Activated naive CD8-positive, alpha-beta T cell treated with anti-CD3 and anti-CD28 coated beads, Interleukin-2, amount 50 U/mL, for 24 hours (primary cell): ENCODE results near the gene FOSL1.

Experiments
- ATAC-seq: fragments of 150-1000 bp; cut with Tn5 transposase; one replicate; pipeline ENCODE4 v1.10.0; 2021
- DNase-seq: peaks from one replicate; pipeline ENCODE4 v3.0.0; 2021
- H3K27ac Mint-ChIP-seq: one replicate; pipeline ENCODE4 v1.8.0; 2021; ENCODE audit warnings: mild to moderate bottlenecking, mixed read lengths
- H3K27me3 Mint-ChIP-seq: one replicate; pipeline ENCODE4 v1.8.0; 2021; ENCODE audit warnings: mixed read lengths
- H3K36me3 Mint-ChIP-seq: one replicate; pipeline ENCODE4 v1.8.0; 2021; ENCODE audit warnings: low read depth, mixed read lengths
- H3K4me1 Mint-ChIP-seq: one replicate; pipeline ENCODE4 v1.8.0; 2021; ENCODE audit warnings: mixed read lengths
- H3K4me3 Mint-ChIP-seq: one replicate; pipeline ENCODE4 v1.8.0; 2021; ENCODE audit warnings: mild to moderate bottlenecking, moderate library complexity, mixed read lengths
- H3K9me3 Mint-ChIP-seq: one replicate; pipeline ENCODE4 v1.8.0; 2021; ENCODE audit warnings: mixed read lengths

The FOSL1 gene

DNA sequence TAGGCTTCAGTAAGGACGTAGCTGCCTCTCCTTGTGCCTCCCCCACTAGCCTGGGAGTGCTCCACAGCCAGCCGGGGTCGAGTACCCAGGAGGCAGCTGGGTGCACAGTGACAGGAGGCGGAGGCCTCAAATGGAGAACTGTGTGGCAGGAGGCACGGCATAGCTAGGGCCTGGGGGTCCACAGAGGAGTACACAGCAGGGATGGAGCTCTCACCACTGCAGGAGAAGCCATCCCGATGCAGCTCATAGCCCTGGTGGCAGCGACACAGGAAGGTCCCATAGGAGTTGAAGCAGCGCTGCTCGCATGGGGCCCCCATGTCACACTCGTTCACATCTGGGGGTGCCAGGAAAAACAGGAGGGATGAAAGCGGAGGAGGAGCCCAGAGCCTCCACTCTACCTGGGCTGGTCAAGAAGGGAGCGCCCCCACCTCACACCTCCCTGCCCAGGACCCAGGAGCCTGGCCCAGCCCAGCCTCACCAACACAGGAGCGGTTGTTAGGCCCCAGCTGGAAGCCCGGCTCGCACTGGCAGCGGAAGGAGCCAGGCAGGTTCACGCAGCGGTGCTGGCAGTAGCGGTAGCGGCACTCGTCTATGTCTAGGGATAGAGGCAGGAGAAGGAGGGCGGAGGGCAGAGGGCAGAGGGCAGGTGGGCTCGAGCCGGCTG, 30.4 kb downstream of the FOSL1 start:
- Mint-ChIP-seq H3K27me3 (no peaks in the 10 kb centered on the region), H3K4me1 (peaks cover 27% of the 10 kb centered on the region), H3K27ac (no peak overlapping the region), H3K36me3 (peaks cover 8% of the 10 kb centered on the region), H3K4me3 (no peak overlapping the region), H3K9me3 (no peaks in the 10 kb centered on the region)
- ATAC-seq = no peak
- no peak for DNase-seq

- Mint-ChIP-seq H3K36me3 (peaks cover 8% of the 10 kb centered on the region), H3K9me3 (no peaks in the 10 kb centered on the region), H3K4me3 (no peak overlapping the region), H3K27ac (no peak overlapping the region), H3K4me1 (peaks cover 26% of the 10 kb centered on the region), H3K27me3 (no peaks in the 10 kb centered on the region)
- DNase-seq = no peak
- ATAC-seq = no peak
Observed at GRCh38 chr11:65868907-65869306, 31.3 kb downstream of the FOSL1 start.

- Mint-ChIP-seq H3K4me1 (peaks cover 20% of the 10 kb centered on the region), H3K27ac (no peak overlapping the region), H3K36me3 (peaks cover 8% of the 10 kb centered on the region), H3K4me3 (no peak overlapping the region), H3K9me3 (no peaks in the 10 kb centered on the region), H3K27me3 (no peaks in the 10 kb centered on the region)
- DNase-seq (no peak), ATAC-seq (no peak)
Observed at GRCh38 chr11:65868076-65868667, 32.0 kb downstream of the FOSL1 start.

- Mint-ChIP-seq H3K4me3 (no peak overlapping the region), H3K9me3 (no peaks in the 10 kb centered on the region), H3K27ac (no peak overlapping the region), H3K4me1 (peaks cover 20% of the 10 kb centered on the region), H3K36me3 (peaks cover 12% of the 10 kb centered on the region), H3K27me3 (no peaks in the 10 kb centered on the region)
- DNase-seq = peak; percentile 60
- no peak for ATAC-seq
Observed at GRCh38 chr11:65867284-65868071, 32.7 kb downstream of the FOSL1 start.

- Mint-ChIP-seq H3K4me3 (no peak overlapping the region), H3K4me1 (peaks cover 23% of the 10 kb centered on the region), H3K36me3 (peaks cover 15% of the 10 kb centered on the region), H3K27ac (no peak overlapping the region), H3K9me3 (no peaks in the 10 kb centered on the region), H3K27me3 (no peaks in the 10 kb centered on the region)
- ATAC-seq = no peak
- no peak for DNase-seq
Observed at GRCh38 chr11:65866509-65867283, 33.5 kb downstream of the FOSL1 start.

DNA sequence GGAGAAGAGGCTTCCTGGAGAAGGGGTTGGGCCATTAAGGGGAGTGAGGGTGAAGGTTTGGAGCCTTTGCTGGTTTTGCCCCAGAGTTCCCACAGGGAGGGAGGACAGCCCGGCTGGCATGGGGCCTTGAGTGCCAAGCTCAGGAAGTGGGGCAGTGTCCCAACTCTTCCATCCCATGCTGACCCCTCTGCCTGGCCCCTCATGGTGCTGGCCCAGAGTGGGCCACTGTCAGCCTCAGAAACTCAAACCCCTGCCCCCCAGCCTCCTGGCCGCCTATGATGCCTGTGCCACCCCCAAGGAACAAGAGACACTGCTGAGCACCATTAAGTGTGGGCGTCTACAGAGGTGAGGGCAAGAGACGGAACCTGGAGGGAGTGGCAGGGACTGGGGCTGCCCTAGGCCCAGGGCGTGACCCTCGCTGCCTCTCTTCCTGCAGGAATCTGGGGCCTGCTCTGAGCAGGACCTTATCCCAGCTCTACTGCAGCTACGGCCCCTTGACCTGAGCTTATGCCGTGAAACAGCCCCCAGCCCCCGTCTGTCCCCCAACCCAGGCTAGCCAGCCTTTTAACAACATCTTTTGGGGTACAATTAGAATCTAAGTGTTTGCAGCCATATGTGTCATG, 34.5 kb downstream of the FOSL1 start:
- no peak for ATAC-seq
- Mint-ChIP-seq H3K9me3 (no peaks in the 10 kb centered on the region), H3K36me3 (peaks cover 21% of the 10 kb centered on the region), H3K4me3 (no peak overlapping the region), H3K27me3 (no peaks in the 10 kb centered on the region), H3K4me1 (peaks cover 19% of the 10 kb centered on the region), H3K27ac (no peak overlapping the region)
- no peak for DNase-seq

GRCh38 chr11:65864706-65865471, 35.3 kb downstream of the FOSL1 start:
- no peaks in the 10 kb centered on the region for H3K27me3 Mint-ChIP-seq
- no peak overlapping the region for H3K27ac Mint-ChIP-seq
- ATAC-seq = no peak
- DNase-seq = no peak
- H3K36me3 Mint-ChIP-seq = peaks cover 22% of the 10 kb centered on the region
- peaks cover 18% of the 10 kb centered on the region for H3K4me1 Mint-ChIP-seq
- H3K9me3 Mint-ChIP-seq = no peaks in the 10 kb centered on the region
- H3K4me3 Mint-ChIP-seq = no peak overlapping the region

DNA sequence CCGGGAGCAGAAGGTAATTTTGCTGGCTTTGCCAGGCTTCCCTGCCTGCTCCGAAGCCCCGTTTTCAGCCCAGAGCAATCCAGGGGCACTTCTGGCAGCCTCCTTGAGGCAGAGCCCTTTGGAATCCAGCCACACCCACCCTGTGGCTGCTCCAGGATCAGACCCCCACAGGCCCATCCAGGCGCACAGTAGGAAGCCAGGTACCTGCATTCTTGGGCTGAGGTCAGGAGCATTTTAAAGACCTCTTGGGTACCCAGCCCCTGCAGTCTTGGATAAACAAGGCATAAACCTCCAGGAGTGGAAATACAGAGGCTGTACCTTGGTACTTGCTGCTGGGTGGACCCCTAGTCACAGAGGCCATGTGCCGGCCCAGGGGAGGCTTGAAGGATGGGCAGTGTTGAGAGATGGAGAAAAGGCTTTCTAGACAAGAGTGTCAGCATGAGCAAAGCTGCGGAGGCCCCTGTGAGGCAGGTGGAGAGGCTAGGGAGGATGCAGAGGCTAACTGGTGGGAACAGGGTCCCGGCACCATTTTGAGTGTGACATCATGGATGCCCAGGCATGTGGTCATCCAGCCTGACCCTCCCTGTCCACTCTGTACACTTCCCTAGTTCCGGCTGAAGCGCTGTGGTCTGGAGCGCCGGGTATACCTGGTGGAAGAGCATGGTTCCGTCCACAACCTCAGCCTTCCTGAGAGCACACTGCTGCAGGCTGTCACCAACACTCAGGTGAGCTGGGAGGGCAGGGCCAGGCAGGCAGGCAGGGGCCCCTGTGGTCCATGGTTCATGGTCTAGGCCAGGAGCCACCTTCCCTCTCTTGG, 36.1 kb downstream of the FOSL1 start:
- no peak overlapping the region for H3K4me3 Mint-ChIP-seq
- no peak for DNase-seq
- no peak for ATAC-seq

GRCh38 chr11:65862941-65863888, 37.0 kb downstream of the FOSL1 start:
- Mint-ChIP-seq H3K9me3 (no peaks in the 10 kb centered on the region), H3K27me3 (no peaks in the 10 kb centered on the region), H3K4me1 (peaks cover 25% of the 10 kb centered on the region), H3K36me3 (peaks cover 22% of the 10 kb centered on the region), H3K4me3 (no peak overlapping the region), H3K27ac (peak overlapping the region; percentile 31)
- ATAC-seq = no peak
- DNase-seq = no peak

More for the DNA sequence above, 36.1 kb downstream of the FOSL1 start:
- H3K36me3 Mint-ChIP-seq = peaks cover 22% of the 10 kb centered on the region
- H3K4me1 Mint-ChIP-seq = peaks cover 19% of the 10 kb centered on the region
- H3K9me3 Mint-ChIP-seq = no peaks in the 10 kb centered on the region
- H3K27ac Mint-ChIP-seq = no peak overlapping the region
- H3K27me3 Mint-ChIP-seq = no peaks in the 10 kb centered on the region

DNA sequence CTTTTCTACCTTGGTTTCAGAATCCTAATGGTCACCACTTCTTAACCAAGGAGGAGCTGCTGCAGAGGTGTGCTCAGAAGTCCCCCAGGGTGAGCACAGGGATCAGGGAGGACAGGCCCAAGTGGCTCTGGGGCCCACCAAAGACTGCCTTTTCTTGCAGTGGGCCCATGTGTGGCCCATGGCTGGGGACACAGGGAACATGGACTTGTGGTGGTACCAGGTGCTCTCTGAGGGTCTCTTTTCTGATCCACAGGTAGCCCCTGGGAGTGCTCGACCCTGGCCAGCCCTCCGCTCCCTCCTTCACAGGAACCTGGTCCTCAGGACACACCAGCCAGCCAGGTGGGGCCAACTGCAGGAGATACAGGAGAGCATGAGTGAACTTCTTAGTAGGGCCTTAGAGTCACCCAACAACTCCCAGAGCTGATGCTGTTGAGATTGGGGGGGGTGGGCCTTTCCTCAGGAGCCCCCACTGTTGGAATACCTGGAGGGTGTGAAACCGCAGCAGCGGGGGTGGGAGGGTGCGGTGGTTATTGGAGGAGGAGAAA, 37.9 kb downstream of the FOSL1 start:
- Mint-ChIP-seq H3K9me3 (no peaks in the 10 kb centered on the region), H3K4me1 (peaks cover 26% of the 10 kb centered on the region), H3K4me3 (no peak overlapping the region), H3K27me3 (no peaks in the 10 kb centered on the region), H3K27ac (peak overlapping the region; percentile 31), H3K36me3 (peaks cover 22% of the 10 kb centered on the region)
- DNase-seq (no peak), ATAC-seq (no peak)

- ATAC-seq = no peak
- Mint-ChIP-seq H3K4me1 (peaks cover 28% of the 10 kb centered on the region), H3K36me3 (peaks cover 22% of the 10 kb centered on the region), H3K4me3 (peak overlapping the region; percentile 95), H3K9me3 (no peaks in the 10 kb centered on the region), H3K27ac (peak overlapping the region; percentile 94), H3K27me3 (no peaks in the 10 kb centered on the region)
- no peak for DNase-seq
Observed at GRCh38 chr11:65861533-65862183, 38.5 kb downstream of the FOSL1 start.

- peaks cover 25% of the 10 kb centered on the region for H3K36me3 Mint-ChIP-seq
- DNase-seq = no peak
- peak overlapping the region; percentile 95 for H3K4me3 Mint-ChIP-seq
- no peaks in the 10 kb centered on the region for H3K27me3 Mint-ChIP-seq
- ATAC-seq = no peak
- H3K4me1 Mint-ChIP-seq = peaks cover 33% of the 10 kb centered on the region
- H3K27ac Mint-ChIP-seq = peak overlapping the region; percentile 94
- no peaks in the 10 kb centered on the region for H3K9me3 Mint-ChIP-seq
Observed at GRCh38 chr11:65861165-65861505, 39.1 kb downstream of the FOSL1 start.
